H54 (cell line): ENCODE data around the gene FNDC1.

Experiments used
- DNase-seq: peaks from one replicate; pipeline ENCODE4 v3.0.0; 2011; ENCODE audit warnings: low spot score, mixed read lengths; ENCODE audit not compliant: insufficient read length
- FAIRE-seq: peaks from 3 replicates; lab custom pipeline; 2011; peaks lifted over from hg19 to GRCh38; lab: Jason Lieb, UNC
- POLR2A ChIP-seq: IDR thresholded peaks from 2 replicates; pipeline ENCODE4 v1.6.1; 2011; ENCODE audit warnings: low read depth, mild to moderate bottlenecking, low read length

The FNDC1 gene

DNA sequence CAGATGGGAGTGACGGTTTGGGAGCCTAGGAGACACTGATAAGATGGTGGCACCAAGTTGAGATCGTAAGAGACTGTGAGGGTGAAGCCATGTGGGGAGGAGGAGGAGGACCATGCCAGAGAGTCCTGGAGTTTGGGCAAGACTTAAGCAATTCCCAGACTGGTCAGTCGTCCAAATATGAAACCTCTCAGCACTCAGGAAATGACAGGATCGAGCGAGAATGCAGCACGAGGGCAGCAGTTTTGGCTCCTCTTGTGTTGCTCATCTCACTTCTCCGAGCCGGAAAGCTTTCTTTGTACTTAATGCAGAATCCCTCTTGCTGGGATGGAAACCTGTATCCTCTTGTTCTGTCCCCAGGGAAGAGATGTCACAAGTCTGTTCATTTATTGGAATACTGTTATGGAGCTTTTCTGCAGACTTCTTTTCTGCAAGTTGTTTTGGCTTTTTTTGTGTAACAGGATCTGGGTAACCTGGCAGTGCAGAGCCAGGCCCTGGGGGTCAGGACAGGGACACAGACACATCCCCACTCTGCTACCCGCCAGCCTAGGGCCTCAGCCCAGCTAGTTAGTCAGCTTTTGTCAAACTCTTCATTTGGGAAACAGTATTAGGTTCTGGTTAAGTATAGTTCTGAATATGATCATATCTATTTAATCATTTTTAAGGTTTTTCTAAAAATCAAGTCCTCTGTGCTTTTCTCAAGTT, 34.3 kb downstream of the FNDC1 start:
- no peak for TF ChIP-seq POLR2A
- FAIRE-seq (peak; percentile 11), DNase-seq (peak; percentile 53)

DNA sequence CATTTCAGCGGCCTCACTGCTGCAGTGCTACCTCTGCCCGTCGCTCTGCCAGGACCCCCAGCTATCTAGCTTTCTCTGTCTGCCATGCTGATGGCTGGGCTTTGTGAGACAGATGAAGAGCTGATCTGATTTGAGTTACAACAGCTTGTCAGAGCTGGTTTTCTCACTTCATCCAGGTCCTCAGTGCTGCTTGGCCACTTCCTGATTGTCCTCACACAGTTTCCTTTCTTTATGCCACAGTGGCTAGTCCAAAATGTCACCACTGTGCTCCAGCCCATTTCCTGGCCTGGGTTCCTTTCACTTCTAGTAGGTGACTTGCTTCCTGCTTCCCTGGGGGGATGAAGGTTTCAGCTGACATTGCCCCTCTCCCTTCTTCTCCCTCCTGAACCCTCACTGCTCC, 35.4 kb downstream of the FNDC1 start:
- no peak for TF ChIP-seq POLR2A
- DNase-seq (no peak), FAIRE-seq (no peak)

DNA sequence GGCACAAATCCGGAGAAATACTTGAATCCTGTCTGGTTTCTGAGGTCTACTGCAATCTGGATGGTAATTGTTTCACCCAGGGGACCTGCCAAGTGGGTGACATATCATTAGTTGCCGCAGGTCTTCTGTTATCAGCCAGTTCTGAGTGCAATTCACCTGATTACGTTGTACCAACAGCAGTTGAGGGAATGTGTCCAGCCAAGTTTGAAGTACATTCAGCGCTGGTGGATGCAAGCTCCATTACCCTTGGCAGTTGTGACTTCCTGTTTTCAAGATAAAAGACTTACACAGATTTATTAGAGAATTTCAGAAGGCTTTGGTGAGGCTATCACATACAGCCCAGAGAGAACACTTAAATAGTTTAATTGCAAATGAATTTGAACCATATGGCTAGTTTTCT, 42.8 kb downstream of the FNDC1 start:
- FAIRE-seq (no peak), DNase-seq (no peak)
- TF ChIP-seq POLR2A: no peak

DNA sequence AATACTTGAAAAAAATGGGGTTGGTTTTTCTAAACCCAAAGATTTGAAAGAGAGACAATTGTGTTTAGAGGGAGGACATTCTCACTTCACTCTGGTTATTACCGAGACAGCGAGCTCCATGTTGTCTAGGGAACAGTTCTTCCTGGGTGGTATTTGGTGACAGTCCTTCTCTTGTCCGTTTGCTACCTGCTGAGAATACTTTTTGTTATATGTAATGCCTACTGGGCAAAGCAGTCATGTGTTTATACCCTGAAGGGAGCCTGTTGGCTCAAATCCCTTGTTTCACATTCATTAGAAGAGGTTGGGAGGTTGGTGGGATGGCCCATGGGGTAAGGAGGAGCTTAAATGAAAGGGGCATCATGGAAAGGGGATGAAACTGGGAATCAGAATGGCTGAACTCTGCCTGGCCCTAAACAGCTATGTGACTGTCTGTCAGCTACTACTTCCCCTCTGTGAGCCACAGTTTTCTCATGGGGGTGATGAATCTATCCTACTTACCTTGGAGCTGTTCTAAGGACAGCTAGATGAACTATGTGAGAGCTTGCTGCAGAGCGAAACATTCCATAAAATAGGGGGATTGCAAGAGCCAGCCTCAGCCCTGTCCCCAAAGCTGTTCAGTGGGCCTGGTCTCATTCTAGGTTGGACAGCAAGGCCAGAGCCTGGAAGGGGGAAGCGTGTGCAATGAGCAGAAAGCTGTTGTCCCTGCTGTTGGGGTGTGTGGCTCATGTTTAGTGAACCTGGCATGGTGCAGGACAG, 43.5 kb downstream of the FNDC1 start:
- no peak for TF ChIP-seq POLR2A

GRCh38 chr6:159213405-159213804, 44.2 kb downstream of the FNDC1 start:
- DNase-seq (no peak), FAIRE-seq (no peak)
- TF ChIP-seq POLR2A: no peak

More for the DNA sequence above, 43.5 kb downstream of the FNDC1 start:
- DNase-seq (no peak), FAIRE-seq (no peak)

GRCh38 chr6:159214281-159214680, 45.1 kb downstream of the FNDC1 start:
- no peak for DNase-seq
- no peak for FAIRE-seq
- TF ChIP-seq POLR2A: no peak

- TF ChIP-seq POLR2A: no peak
- DNase-seq (no peak), FAIRE-seq (no peak)
Observed at GRCh38 chr6:159217595-159218275, 48.5 kb downstream of the FNDC1 start.

DNA sequence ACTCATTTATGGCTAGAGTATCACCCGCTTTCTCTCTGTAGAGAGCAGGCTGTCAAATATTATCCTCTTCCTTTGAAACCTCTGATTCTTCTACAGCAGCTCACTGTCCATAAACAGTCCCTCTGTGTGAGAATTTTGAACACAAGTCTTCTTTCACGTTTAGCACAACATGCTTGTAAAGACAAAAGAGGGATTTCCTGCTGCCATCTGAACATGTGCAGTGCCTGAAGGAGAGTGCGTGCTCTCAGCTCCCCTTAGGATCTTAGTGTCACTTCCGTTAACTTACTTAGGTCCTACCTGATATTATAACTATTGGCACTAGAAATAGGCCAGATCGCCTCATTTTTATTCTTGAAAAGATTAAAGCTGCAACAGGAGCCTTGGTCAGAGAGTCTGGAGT, 50.9 kb downstream of the FNDC1 start:
- FAIRE-seq (no peak), DNase-seq (no peak)
- TF ChIP-seq POLR2A: no peak

GRCh38 chr6:159221486-159222170, 52.4 kb downstream of the FNDC1 start:
- no peak for TF ChIP-seq POLR2A
- no peak for FAIRE-seq
- no peak for DNase-seq

DNA sequence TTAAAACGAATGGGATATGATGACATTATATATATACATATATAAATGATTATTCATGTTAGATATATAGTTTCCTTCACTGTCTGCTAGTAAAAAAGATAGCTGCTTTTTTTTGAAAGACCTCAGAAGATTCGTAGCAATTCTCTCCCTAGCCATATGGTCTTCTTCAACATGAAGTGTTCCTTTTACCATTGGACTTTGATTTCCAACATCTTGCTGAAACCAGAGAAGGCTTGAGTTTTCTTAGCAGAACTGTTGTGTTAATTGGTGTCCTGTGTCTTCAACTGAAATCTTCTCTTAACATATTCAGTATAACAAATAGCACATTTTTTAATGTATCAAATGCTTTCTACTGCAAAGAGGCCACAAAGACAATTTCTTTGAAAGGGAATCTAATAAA, 55.3 kb downstream of the FNDC1 start:
- FAIRE-seq: no peak
- no peak for DNase-seq
- TF ChIP-seq POLR2A: no peak

DNA sequence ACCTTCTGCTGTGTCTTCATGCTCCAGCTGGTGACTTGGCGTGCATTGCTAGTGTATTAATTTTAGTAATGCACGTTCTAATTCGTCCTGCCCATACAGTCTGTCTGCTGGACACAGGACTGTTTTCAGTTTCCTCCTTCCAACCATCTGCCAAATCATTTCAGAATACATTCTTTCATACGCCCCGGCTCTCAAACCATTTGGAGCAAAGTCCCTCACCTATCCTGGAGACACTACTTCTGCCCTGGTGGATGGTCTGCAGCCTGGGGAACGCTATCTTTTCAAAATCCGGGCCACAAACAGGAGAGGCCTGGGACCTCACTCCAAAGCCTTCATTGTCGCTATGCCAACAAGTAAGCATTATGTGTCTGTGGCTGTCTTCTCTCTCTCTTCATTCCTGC, 60.5 kb downstream of the FNDC1 start:
- DNase-seq: no peak
- FAIRE-seq: no peak
- TF ChIP-seq POLR2A: no peak

GRCh38 chr6:159232106-159232645, 63.0 kb downstream of the FNDC1 start:
- no peak for FAIRE-seq
- no peak for DNase-seq
- no peak for TF ChIP-seq POLR2A

DNA sequence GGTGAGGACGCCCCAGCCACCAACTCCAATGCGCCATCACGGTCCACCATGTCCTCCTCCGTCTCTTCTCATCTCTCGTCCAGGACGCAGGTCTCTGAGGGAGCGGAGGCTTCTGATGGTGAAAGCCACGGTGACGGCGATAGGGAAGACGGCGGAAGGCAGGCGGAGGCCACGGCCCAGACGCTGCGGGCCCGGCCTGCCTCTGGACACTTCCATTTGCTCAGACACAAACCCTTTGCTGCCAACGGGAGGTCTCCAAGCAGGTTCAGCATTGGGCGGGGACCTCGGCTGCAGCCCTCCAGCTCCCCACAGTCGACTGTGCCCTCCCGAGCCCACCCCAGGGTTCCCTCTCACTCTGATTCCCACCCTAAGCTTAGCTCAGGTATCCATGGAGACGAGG, 63.6 kb downstream of the FNDC1 start:
- DNase-seq: no peak
- TF ChIP-seq POLR2A: no peak
- no peak for FAIRE-seq
